SK-N-SH treated with all-trans-retinoic acid at 6 μM for 48 hours (cell line): ENCODE data around the gene SPATA1.

Experiments
- CSDC2 ChIP-seq: fragments of 250-450 bp; sonication (Bioruptor Pico); IDR thresholded peaks from 2 replicates; pipeline ENCODE4 v1.5.0; 2020; ENCODE audit warnings: mild to moderate bottlenecking, moderate library complexity
- OSR1 ChIP-seq: fragments of 250-450 bp; sonication (Bioruptor Pico); IDR thresholded peaks from 2 replicates; pipeline ENCODE4 v1.8.0; 2022; ENCODE audit warnings: moderate library complexity, mild to moderate bottlenecking, inconsistent platforms
- RARB ChIP-seq: fragments of 250-450 bp; sonication (Bioruptor Pico); IDR thresholded peaks from 2 replicates; pipeline ENCODE4 v1.8.0; 2021; ENCODE audit warnings: mild to moderate bottlenecking, moderate library complexity
- SNAI2 ChIP-seq: fragments of 250-450 bp; sonication (Bioruptor Pico); IDR thresholded peaks from 2 replicates; pipeline ENCODE4 v1.5.0; 2020; ENCODE audit warnings: mild to moderate bottlenecking, moderate library complexity
- ZFP3 ChIP-seq: fragments of 250-450 bp; sonication (Bioruptor Pico); IDR thresholded peaks from 2 replicates; pipeline ENCODE4 v1.5.0; 2020; ENCODE audit warnings: mild to moderate bottlenecking, moderate library complexity
- ZNF70 ChIP-seq: fragments of 450-650 bp; formaldehyde crosslinking; IDR thresholded peaks from 2 replicates; pipeline ENCODE4 v1.5.0; 2020; ENCODE audit warnings: mild to moderate bottlenecking, moderate library complexity
- ZNF8 ChIP-seq: fragments of 450-650 bp; formaldehyde crosslinking; IDR thresholded peaks from 2 replicates; pipeline ENCODE4 v1.5.0; 2020; ENCODE audit warnings: mild to moderate bottlenecking, moderate library complexity
- TF ChIP-seq, protein P1 (sequence below): fragments of 250-450 bp; sonication (Bioruptor Pico); IDR thresholded peaks from 2 replicates; pipeline ENCODE4 v1.5.1; 2020; ENCODE audit warnings: low read depth, mild to moderate bottlenecking, moderate library complexity
- TF ChIP-seq, protein P2 (sequence below): fragments of 250-450 bp; sonication (Bioruptor Pico); IDR thresholded peaks from 2 replicates; pipeline ENCODE4 v1.8.0; 2020; ENCODE audit warnings: mild to moderate bottlenecking, moderate library complexity, borderline replicate concordance
- TF ChIP-seq, protein P3 (sequence below): fragments of 250-450 bp; sonication (Bioruptor Pico); IDR thresholded peaks from 2 replicates; pipeline ENCODE4 v1.8.0; 2021; ENCODE audit warnings: low read depth, mild to moderate bottlenecking, moderate library complexity, borderline replicate concordance
- TF ChIP-seq, protein P4 (sequence below): fragments of 250-450 bp; sonication (Bioruptor Pico); IDR thresholded peaks from 2 replicates; pipeline ENCODE4 v1.5.1; 2021; ENCODE audit warnings: mild to moderate bottlenecking, moderate library complexity

DNA sequence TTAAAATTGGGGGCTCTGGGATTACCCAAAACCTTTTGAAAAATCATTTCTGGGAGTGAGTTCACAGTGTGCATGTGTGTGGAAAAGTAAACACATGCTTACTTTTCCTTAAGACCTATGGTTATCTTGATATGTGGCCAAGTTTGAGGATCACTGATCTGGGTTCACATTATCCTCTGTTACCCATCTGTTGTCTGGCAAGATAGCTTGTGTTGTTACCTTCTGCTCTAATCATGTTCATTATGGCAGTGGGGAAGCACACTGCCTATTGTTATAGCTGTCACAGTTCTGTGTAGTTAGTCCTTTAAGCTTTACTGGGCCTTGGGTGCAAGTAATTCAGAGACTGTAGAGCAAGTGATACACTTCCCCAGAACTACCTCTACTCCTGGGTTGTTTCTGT lies 63.0 kb downstream of the SPATA1 start:
- TF ChIP-seq ZFP3 (CRISPR knock-in tag): no peak
- TF ChIP-seq ZNF70: no peak
- TF ChIP-seq OSR1 (CRISPR knock-in tag): no peak
- TF ChIP-seq CSDC2 (CRISPR knock-in tag): no peak
- no peak for TF ChIP-seq ZNF8
- TF ChIP-seq, protein P1, sequence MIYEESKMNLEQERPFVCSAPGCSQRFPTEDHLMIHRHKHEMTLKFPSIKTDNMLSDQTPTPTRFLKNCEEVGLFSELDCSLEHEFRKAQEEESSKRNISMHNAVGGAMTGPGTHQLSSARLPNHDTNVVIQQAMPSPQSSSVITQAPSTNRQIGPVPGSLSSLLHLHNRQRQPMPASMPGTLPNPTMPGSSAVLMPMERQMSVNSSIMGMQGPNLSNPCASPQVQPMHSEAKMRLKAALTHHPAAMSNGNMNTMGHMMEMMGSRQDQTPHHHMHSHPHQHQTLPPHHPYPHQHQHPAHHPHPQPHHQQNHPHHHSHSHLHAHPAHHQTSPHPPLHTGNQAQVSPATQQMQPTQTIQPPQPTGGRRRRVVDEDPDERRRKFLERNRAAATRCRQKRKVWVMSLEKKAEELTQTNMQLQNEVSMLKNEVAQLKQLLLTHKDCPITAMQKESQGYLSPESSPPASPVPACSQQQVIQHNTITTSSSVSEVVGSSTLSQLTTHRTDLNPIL (CRISPR knock-in tag): no peak
- TF ChIP-seq RARB (CRISPR knock-in tag): no peak
- TF ChIP-seq, protein P2, sequence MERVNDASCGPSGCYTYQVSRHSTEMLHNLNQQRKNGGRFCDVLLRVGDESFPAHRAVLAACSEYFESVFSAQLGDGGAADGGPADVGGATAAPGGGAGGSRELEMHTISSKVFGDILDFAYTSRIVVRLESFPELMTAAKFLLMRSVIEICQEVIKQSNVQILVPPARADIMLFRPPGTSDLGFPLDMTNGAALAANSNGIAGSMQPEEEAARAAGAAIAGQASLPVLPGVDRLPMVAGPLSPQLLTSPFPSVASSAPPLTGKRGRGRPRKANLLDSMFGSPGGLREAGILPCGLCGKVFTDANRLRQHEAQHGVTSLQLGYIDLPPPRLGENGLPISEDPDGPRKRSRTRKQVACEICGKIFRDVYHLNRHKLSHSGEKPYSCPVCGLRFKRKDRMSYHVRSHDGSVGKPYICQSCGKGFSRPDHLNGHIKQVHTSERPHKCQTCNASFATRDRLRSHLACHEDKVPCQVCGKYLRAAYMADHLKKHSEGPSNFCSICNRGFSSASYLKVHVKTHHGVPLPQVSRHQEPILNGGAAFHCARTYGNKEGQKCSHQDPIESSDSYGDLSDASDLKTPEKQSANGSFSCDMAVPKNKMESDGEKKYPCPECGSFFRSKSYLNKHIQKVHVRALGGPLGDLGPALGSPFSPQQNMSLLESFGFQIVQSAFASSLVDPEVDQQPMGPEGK (CRISPR knock-in tag): no peak
- TF ChIP-seq, protein P3, sequence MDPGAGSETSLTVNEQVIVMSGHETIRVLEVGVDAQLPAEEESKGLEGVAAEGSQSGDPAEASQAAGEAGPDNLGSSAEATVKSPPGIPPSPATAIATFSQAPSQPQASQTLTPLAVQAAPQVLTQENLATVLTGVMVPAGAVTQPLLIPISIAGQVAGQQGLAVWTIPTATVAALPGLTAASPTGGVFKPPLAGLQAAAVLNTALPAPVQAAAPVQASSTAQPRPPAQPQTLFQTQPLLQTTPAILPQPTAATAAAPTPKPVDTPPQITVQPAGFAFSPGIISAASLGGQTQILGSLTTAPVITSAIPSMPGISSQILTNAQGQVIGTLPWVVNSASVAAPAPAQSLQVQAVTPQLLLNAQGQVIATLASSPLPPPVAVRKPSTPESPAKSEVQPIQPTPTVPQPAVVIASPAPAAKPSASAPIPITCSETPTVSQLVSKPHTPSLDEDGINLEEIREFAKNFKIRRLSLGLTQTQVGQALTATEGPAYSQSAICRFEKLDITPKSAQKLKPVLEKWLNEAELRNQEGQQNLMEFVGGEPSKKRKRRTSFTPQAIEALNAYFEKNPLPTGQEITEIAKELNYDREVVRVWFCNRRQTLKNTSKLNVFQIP (CRISPR knock-in tag): no peak
- TF ChIP-seq SNAI2 (CRISPR knock-in tag): no peak
- TF ChIP-seq, protein P4, sequence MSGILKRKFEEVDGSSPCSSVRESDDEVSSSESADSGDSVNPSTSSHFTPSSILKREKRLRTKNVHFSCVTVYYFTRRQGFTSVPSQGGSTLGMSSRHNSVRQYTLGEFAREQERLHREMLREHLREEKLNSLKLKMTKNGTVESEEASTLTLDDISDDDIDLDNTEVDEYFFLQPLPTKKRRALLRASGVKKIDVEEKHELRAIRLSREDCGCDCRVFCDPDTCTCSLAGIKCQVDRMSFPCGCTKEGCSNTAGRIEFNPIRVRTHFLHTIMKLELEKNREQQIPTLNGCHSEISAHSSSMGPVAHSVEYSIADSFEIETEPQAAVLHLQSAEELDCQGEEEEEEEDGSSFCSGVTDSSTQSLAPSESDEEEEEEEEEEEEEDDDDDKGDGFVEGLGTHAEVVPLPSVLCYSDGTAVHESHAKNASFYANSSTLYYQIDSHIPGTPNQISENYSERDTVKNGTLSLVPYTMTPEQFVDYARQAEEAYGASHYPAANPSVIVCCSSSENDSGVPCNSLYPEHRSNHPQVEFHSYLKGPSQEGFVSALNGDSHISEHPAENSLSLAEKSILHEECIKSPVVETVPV (CRISPR knock-in tag): no peak
